Mucosa of rectum (tissue), 2 donors: ENCODE results near the gene PROCA1.

Source experiments
- H3K27ac ChIP-seq, 2 donors: one replicate each; pipeline ENCODE4 v1.7.0; 2013; ENCODE audit warnings: inconsistent platforms in 2 of 2, low read depth in 2 of 2, low read length in 2 of 2
- H3K27me3 ChIP-seq, 2 donors: one replicate each; pipeline ENCODE4 v1.7.0; 2013; ENCODE audit warnings: low read length in 2 of 2; ENCODE audit not compliant: control insufficient read depth in 2 of 2, insufficient read depth in 2 of 2
- H3K36me3 ChIP-seq, 2 donors: one replicate each; pipeline ENCODE4 v1.7.0; 2013; ENCODE audit warnings: low read length in 2 of 2; ENCODE audit not compliant: control insufficient read depth in 2 of 2, insufficient read depth in 2 of 2
- H3K4me1 ChIP-seq, 2 donors: one replicate each; pipeline ENCODE4 v1.7.0; 2013; ENCODE audit warnings: low read length in 2 of 2, mild to moderate bottlenecking in 1 of 2; ENCODE audit not compliant: control insufficient read depth in 2 of 2, insufficient read depth in 2 of 2
- H3K4me3 ChIP-seq, 2 donors: one replicate each; pipeline ENCODE4 v1.7.0; 2013; ENCODE audit warnings: low read length in 2 of 2
- H3K9ac ChIP-seq, 2 donors: one replicate each; pipeline ENCODE4 v1.7.0; 2013; ENCODE audit warnings: low read length in 2 of 2, low read depth in 1 of 2, mild to moderate bottlenecking in 1 of 2
- H3K9me3 ChIP-seq, 2 donors: one replicate each; pipeline ENCODE4 v1.7.0; 2013; ENCODE audit warnings: low read length in 2 of 2; ENCODE audit not compliant: control insufficient read depth in 2 of 2
- donor health status: healthy.
- donor health status: Normal muscosa, but diverticular disease.

PROCA1 gene

DNA sequence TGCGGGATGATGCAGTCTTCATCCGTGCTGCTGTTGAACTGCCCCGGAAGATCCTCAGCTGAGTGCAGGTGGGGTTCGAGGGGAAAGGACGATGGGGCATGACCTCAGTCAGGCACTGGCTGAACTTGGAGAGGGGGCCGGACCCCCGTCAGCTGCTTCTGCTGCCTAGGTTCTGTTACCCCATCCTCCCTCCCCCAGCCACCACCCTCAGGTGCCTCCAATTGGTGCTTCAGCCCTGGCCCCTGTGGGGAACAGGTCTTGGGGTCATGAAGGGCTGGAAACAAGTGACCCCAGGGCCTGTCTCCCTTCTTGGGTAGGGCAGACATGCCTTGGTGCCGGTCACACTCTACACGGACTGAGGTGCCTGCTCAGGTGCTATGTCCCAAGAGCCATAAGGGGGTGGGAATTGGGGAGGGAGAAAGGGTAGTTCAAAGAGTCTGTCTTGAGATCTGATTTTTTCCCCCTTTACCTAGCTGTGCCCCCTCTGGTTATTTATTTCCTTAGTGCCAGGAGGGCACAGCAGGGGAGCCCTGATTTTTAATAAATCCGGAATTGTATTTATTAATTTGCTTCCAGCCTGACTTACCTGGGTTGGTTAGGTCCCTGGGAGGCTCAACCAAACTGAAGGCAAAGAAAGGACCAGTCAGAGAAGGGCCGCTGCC is 38.0 kb upstream of the PROCA1 start:
- H3K9me3 ChIP-seq: no peaks in the 10 kb centered on the region
- H3K27ac ChIP-seq: peak overlapping the region; percentile 54 to 56
- no peak overlapping the region for H3K4me3 ChIP-seq
- H3K27me3 ChIP-seq: no peaks in the 10 kb centered on the region
- peaks cover 34 to 48% of the 10 kb centered on the region in 2 donors for H3K4me1 ChIP-seq
- peak overlapping the region; percentile 26 to 52 for H3K9ac ChIP-seq
- H3K36me3 ChIP-seq: peaks cover 27 to 40% of the 10 kb centered on the region in 2 donors

DNA sequence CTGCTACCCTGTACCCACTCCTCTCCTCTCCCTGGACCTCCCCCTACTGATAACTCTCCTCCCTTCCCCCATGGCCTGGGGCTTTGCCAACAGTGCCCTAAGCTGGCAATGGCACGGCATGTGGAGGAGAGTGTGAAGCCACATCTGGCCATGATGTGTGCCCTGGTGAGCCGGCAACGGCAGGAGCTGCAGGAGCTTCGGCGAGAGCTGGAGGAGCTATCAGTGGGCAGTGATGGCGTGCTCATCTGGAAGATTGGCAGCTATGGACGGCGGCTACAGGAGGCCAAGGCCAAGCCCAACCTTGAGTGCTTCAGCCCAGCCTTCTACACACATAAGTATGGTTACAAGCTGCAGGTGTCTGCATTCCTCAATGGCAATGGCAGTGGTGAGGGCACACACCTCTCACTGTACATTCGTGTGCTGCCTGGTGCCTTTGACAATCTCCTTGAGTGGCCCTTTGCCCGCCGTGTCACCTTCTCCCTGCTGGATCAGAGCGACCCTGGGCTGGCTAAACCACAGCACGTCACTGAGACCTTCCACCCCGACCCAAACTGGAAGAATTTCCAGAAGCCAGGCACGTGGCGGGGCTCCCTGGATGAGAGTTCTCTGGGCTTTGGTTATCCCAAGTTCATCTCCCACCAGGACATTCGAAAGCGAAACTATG is 37.3 kb upstream of the PROCA1 start:
- H3K4me1 ChIP-seq: peaks cover 34 to 48% of the 10 kb centered on the region in 2 donors
- H3K27ac ChIP-seq: peak overlapping the region in 1 of 2 donors; percentile 56
- H3K9me3 ChIP-seq: no peaks in the 10 kb centered on the region
- no peaks in the 10 kb centered on the region for H3K27me3 ChIP-seq
- H3K4me3 ChIP-seq: no peak overlapping the region
- peaks cover 27 to 40% of the 10 kb centered on the region in 2 donors for H3K36me3 ChIP-seq
- peak overlapping the region in 1 of 2 donors; percentile 26 for H3K9ac ChIP-seq

DNA sequence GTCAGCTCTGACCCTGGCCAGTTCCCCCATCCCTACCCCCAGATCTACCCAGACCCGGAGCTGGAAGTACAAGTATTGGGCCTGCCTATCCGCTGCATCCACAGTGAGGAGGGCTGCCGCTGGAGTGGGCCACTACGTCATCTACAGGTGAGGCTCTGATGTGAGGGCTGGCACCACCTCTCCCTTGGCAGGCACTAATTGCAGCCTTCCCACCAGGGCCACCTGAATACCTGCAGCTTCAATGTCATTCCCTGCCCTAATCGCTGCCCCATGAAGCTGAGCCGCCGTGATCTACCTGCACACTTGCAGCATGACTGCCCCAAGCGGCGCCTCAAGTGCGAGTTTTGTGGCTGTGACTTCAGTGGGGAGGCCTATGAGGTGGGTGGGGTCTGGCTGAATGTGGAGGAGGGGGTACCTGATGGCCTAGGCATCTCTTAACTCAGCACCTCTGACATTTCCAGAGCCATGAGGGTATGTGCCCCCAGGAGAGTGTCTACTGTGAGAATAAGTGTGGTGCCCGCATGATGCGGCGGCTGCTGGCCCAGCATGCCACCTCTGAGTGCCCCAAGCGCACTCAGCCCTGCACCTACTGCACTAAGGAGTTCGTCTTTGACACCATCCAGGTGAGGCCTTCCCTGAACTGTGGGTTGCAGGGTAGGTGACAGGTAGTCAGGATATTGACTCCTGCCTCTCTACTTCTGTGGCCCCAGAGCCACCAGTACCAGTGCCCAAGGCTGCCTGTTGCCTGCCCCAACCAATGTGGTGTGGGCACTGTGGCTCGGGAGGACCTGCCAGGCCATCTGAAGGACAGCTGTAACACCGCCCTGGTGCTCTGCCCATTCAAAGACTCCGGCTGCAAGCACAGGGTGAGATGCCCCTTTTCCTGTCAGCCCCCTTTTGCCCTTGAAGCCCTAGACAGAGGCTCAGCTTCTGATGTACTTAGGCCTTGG is 36.4 kb upstream of the PROCA1 start:
- Histone ChIP-seq H3K27ac (peak overlapping the region; percentile 97 to 98), H3K9me3 (no peaks in the 10 kb centered on the region), H3K4me3 (peak overlapping the region; percentile 76 to 83), H3K4me1 (peaks cover 39 to 52% of the 10 kb centered on the region in 2 donors), H3K9ac (peak overlapping the region; percentile 24 to 83), H3K27me3 (no peaks in the 10 kb centered on the region), H3K36me3 (peaks cover 27 to 40% of the 10 kb centered on the region in 2 donors)

DNA sequence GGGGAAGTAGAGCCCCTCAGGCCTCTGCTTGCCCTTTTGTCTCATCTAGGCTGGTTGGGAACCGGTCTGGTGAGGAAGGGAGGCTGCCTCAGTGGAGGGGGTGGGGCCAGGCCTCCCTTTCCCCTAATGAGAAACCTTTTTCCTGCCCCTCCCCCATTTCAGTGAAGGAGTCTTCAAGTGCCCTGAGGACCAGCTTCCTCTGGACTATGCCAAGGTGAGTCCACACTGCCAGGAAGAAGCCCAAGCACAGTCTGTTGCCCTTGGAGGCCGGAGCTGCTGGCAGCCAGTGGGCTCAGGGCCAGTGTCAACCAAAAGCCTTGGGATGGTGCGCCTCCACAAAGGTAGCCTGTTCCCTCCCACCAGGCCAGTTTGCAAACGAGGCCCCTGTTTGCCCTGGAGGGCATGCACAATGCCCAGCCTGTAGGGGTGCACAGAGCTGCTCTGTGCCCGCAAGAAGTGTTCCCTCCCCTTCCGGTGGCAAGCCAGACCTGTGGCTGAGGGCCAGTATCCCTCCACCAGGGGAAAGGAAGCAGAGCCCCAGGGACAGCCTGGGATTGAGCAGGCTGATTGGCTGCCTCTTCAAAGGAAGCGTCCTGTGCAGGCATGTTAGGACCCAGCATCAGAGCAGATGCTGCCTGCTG is 35.5 kb upstream of the PROCA1 start:
- peak overlapping the region; percentile 34 to 83 for H3K9ac ChIP-seq
- H3K4me1 ChIP-seq: peaks cover 47 to 59% of the 10 kb centered on the region in 2 donors
- peaks cover 27 to 35% of the 10 kb centered on the region in 2 donors for H3K36me3 ChIP-seq
- peak overlapping the region; percentile 76 to 83 for H3K4me3 ChIP-seq
- no peaks in the 10 kb centered on the region for H3K27me3 ChIP-seq
- no peaks in the 10 kb centered on the region for H3K9me3 ChIP-seq
- H3K27ac ChIP-seq: peak overlapping the region; percentile 97 to 98

DNA sequence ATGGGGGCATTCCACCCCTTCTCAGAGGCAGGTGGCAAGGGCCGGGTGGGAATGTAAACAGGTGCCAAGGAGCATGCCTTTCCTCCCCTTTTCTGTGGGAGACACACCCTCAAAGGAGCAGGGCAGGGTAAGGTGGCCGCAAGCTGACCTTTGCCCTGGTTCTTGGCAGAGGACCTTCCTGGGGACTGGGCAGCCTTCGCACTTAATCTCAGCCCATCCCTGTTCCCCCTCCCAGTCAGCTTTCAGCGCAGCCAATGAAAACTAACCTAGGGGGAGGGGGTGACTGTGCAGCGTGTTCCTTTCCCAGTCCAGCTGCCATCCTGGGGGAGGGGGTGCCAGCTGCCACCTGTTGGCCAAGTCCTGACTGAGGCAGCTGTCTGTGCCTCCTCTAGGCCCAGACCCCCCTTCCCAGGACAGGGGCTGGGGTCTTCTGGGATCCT is 34.9 kb upstream of the PROCA1 start:
- H3K9ac ChIP-seq: peak overlapping the region; percentile 70 to 83
- H3K4me3 ChIP-seq: peak overlapping the region; percentile 76 to 83
- no peaks in the 10 kb centered on the region for H3K9me3 ChIP-seq
- no peaks in the 10 kb centered on the region for H3K27me3 ChIP-seq
- H3K27ac ChIP-seq: peak overlapping the region; percentile 97 to 98
- H3K36me3 ChIP-seq: peaks cover 27 to 34% of the 10 kb centered on the region in 2 donors
- H3K4me1 ChIP-seq: peaks cover 51 to 65% of the 10 kb centered on the region in 2 donors

DNA sequence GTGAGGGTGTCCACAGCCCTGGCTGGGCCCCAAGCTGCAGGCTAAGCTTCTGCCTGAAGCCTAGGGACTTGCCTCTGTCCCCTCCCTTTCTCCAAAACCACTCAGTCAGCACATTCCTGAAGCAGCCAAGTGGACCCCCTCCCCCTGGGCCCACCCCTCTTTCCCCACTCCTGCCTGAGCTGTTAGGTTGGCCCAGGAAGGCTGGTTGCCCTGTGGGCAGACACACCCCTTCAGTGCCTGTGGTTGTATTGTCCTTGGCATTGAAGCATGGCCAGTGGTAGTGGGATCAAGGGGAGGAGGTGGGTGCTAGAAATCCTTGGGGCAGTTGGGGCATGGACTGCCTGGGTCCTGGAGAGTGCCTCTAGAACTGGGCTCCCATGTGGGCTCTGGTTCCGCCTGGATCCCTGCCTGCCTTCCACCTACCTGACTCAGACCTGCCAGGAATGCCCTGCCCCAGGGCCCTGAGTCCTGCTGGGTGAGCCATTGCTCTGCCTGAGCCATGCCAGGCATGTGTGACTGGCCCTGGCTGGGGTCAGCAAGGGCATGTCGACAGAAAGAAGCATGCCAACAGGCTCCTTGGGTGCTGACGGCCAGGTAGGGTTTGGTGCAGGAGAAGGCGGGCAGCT is 34.2 kb upstream of the PROCA1 start:
- Histone ChIP-seq H3K36me3 (peaks cover 25 to 33% of the 10 kb centered on the region in 2 donors), H3K9ac (peak overlapping the region; percentile 83 to 94), H3K27me3 (no peaks in the 10 kb centered on the region), H3K4me1 (peaks cover 57 to 70% of the 10 kb centered on the region in 2 donors), H3K9me3 (no peaks in the 10 kb centered on the region), H3K27ac (peak overlapping the region; percentile 97 to 98), H3K4me3 (peak overlapping the region; percentile 76 to 83)

DNA sequence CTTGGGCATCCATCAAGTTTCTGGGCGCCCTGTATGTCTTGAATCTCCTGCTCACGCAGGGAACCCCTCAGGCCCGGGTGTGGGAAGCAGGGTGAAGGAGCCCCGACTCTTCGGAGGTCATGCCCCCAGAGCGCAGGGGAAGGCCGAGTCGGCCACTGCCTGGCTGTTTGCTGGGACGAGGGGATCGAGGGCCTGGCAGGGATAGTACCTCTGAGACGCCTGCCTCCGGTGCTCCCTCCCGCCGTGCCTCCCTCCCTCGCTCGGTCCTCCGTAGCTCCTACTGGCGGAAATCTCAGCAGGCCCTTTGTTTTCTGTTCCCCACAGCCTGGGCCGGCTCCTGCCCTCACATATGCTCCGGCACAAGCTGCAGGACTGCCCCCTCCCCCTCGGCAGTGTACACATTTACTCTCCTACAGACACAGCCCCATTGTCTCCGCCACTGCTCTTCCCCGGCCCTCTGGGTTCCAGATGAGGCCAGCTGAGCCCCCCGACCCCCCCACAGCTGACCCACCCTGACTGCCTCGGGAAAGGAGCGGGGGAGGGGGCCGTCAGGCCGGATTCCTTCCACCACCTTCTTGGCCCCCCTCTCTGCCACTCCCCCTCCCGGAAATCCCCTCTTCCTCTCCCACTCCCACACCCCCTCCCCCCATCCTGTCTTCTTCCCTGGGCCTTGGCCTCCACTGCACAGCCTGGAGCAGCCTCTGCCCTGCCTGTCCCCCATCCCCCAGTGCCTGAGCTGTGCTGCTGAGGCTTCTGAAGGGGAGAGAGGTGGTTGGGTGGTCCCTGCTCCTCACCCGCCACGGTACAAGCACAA is 33.5 kb upstream of the PROCA1 start:
- H3K4me3 ChIP-seq: peak overlapping the region; percentile 76 to 83
- no peaks in the 10 kb centered on the region for H3K9me3 ChIP-seq
- H3K36me3 ChIP-seq: peaks cover 21 to 26% of the 10 kb centered on the region in 2 donors
- H3K27ac ChIP-seq: peak overlapping the region; percentile 97 to 98
- no peaks in the 10 kb centered on the region for H3K27me3 ChIP-seq
- peaks cover 61 to 69% of the 10 kb centered on the region in 2 donors for H3K4me1 ChIP-seq
- peak overlapping the region; percentile 83 to 94 for H3K9ac ChIP-seq

DNA sequence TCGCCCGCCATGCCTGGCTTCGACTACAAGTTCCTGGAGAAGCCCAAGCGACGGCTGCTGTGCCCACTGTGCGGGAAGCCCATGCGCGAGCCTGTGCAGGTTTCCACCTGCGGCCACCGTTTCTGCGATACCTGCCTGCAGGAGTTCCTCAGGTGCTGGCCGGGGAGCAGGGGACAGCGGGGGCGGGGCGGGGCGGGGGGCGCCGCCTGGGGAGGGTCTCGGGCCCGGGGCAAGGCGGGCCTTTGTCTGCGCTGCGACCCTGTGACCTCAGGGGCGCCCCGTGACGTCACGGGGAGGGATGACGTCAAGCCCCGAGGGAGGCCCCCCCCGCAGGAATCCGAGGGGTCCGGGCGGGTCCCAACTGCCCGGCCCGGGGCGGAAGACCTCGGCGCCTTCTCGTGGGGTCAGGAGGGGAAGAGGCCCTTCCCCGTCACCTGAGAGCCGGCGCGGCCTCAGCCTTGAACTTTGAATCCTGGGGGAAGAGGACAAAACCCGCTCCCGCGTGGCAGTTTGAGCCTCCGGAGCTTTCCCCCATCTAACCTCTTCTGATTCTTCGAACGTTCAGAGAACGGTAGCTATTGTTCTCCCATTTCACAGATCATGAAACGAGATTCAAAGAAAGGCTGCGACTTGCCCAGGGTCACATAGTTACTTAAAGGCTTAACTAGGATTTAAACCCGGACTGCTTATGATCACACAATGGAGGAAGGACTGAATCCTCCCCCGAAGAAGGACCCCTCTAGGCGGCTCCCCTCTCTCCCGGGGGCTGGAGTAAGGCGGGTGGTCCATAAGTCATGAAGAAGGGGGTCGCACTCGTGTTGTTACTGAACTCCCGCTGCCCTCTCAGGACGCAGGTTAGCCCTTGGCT is 32.6 kb upstream of the PROCA1 start:
- H3K27me3 ChIP-seq: no peaks in the 10 kb centered on the region
- peaks cover 60 to 68% of the 10 kb centered on the region in 2 donors for H3K4me1 ChIP-seq
- peak overlapping the region; percentile 97 to 98 for H3K27ac ChIP-seq
- H3K36me3 ChIP-seq: peaks cover 20 to 22% of the 10 kb centered on the region in 2 donors
- H3K9ac ChIP-seq: peak overlapping the region; percentile 83 to 94
- no peaks in the 10 kb centered on the region for H3K9me3 ChIP-seq
- peak overlapping the region; percentile 76 to 83 for H3K4me3 ChIP-seq
